Upper lobe of left lung (tissue), 4 donors: ENCODE data around the gene MZT2B.

Experiments
- CTCF ChIP-seq, 6 experiments: fragments of 450-650 bp in 4 of 6; fragments of 200-600 bp in 2 of 6; sonication (generic) in 2 of 6; IDR thresholded peaks; one replicate each; pipeline ENCODE4 v1.5.1; 2016 to 2019; ENCODE audit warnings: antibody characterized with exemption in 6 of 6
- POLR2A ChIP-seq, 4 donors: fragments of 450-650 bp; IDR thresholded peaks; one replicate each; pipeline ENCODE4 v1.5.1; 2016 to 2017; ENCODE audit warnings: antibody characterized with exemption in 4 of 4, mild to moderate bottlenecking in 2 of 4
- POLR2AphosphoS5 ChIP-seq, 2 donors: sonication (generic); formaldehyde crosslinking; IDR thresholded peaks; one replicate each; pipeline ENCODE4 v1.5.1; 2017; ENCODE audit warnings: antibody characterized with exemption in 2 of 2

DNA sequence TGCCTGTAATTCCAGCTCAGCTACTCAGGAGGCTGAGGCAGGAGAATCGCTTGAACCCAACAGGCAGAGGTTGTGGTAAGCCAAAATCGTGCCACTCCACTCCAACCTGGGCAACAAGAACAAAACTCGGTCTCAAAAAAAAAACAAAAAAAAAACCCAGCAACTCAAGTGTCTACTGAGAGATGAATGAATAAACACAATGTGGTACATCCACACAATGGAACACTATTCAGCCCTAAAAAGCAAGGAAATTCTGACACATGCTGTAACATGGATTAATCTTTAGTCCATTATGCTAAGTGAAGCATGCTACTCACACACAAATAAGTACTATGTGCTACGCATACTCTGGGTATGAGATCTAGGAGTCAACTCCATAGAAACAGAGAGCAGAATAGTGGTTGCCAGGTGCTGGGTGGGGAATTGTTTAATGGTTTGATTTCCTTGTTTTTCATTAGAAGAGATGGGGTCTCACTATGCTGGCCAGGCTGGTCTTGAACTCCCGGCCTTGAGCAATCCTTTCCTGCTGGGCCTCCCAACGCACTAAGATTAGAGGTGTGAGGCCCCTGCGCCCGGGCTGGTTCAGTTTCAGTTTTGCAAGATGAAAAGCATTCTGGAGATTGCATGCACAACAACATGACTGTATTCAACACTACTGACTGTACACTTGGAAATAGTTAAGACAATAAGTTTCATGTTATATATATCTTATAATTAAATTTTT, 16.6 kb upstream of the MZT2B start:
- TF ChIP-seq CTCF (IDR thresholded peaks at IDR 0.05) (no peak), POLR2A (IDR thresholded peaks at IDR 0.05) (no peak), POLR2AphosphoS5 (IDR thresholded peaks at IDR 0.05) (no peak)
